Measurements from ENCODE around the gene AK2.
"Not testable (repeated sequence)": the region's sequence is repeated elsewhere in the genome, so short reads cannot be mapped to it uniquely, and the experiment has no call there.

Gene AK2

GRCh38 chr1:33036526-33037503, at the start of gene AK2:
Gene AK2 (minus strand): TSS chr1:33036883. CDS start chr1:33036828, 55 bp downstream.
- peak; percentile 95 for DNase-seq

- DNase-seq, result peak; percentile 46
Measured at GRCh38 chr1:33086384-33086850, 49.7 kb upstream of the AK2 start.

GRCh38 chr1:33085332-33085731, 48.6 kb upstream of the AK2 start:
- DNase-seq, result no peak

- no peak for DNase-seq
Measured at GRCh38 chr1:33082575-33083108, 46.0 kb upstream of the AK2 start.

- DNase-seq, result peak; percentile 24
Measured at GRCh38 chr1:33081554-33082305, 45.0 kb upstream of the AK2 start.

- peak; percentile 97 for DNase-seq
Measured at GRCh38 chr1:33080885-33081553, 44.3 kb upstream of the AK2 start, which contains the start of gene AZIN2. Gene AZIN2 (plus strand): TSS chr1:33081153. CDS start chr1:33082250, 1,097 bp downstream.

GRCh38 chr1:33080373-33080772, 43.7 kb upstream of the AK2 start:
- no peak for DNase-seq

GRCh38 chr1:33078030-33078591, 41.4 kb upstream of the AK2 start:
- DNase-seq, result no peak

- DNase-seq, result no peak
Measured at GRCh38 chr1:33074193-33074945, 37.7 kb upstream of the AK2 start.

- no peak for DNase-seq
Measured at GRCh38 chr1:33072707-33073106, 36.0 kb upstream of the AK2 start.

- DNase-seq, result no peak
Measured at GRCh38 chr1:33070628-33071027, 33.9 kb upstream of the AK2 start.

GRCh38 chr1:33068108-33068507, 31.4 kb upstream of the AK2 start:
- not testable (repeated sequence) for DNase-seq

- DNase-seq, result not testable (repeated sequence)
Measured at GRCh38 chr1:33066477-33066876, 29.8 kb upstream of the AK2 start.

GRCh38 chr1:33065301-33065700, 28.6 kb upstream of the AK2 start:
- DNase-seq, result no peak

GRCh38 chr1:33064284-33064683, 27.6 kb upstream of the AK2 start:
- not testable (repeated sequence) for DNase-seq

GRCh38 chr1:33061834-33062233, 25.2 kb upstream of the AK2 start:
- no peak for DNase-seq

- no peak for DNase-seq
Measured at GRCh38 chr1:33060579-33061083, 23.9 kb upstream of the AK2 start.

- DNase-seq, result no peak
Measured at GRCh38 chr1:33057095-33057494, 20.4 kb upstream of the AK2 start.

GRCh38 chr1:33056426-33056825, 19.7 kb upstream of the AK2 start:
- DNase-seq, result no peak

- peak; percentile 58 for DNase-seq
Measured at GRCh38 chr1:33055210-33056008, 18.7 kb upstream of the AK2 start.

Measured in CD4-positive, alpha-beta T cell treated with Interleukin-21 for 1 hour (primary cell).